GM23248 (cell line): ENCODE measurements around the gene SMS.

ENCODE experiments used
- EZH2 ChIP-seq: fragments of 200-600 bp; sonication (generic); IDR thresholded peaks from 2 replicates; pipeline ENCODE4 v1.6.1; 2018; ENCODE audit warnings: antibody characterized with exemption, mild to moderate bottlenecking; ENCODE audit not compliant: insufficient read depth, poor library complexity, severe bottlenecking
- EZH2phosphoT487 ChIP-seq: fragments of 200-600 bp; sonication (generic); IDR thresholded peaks from 2 replicates; pipeline ENCODE4 v1.6.1; 2018; ENCODE audit warnings: antibody characterized with exemption, moderate library complexity, mild to moderate bottlenecking, low read depth; ENCODE audit not compliant: insufficient read depth

- TF ChIP-seq EZH2phosphoT487 = no peak
- no peak for TF ChIP-seq EZH2
Measured at GRCh38 chrX:21968333-21968732, 27.8 kb downstream of the SMS start.
